HEK293 (cell line): ENCODE data around the gene NFAT5.

Experiments used
- CTCF ChIP-seq: fragments of 450-650 bp; formaldehyde crosslinking; IDR thresholded peaks from 2 replicates; pipeline ENCODE4 v1.5.1; 2016; ENCODE audit warnings: missing biosample characterization, missing genetic modification characterization
- PRDM10 ChIP-seq: fragments of 450-650 bp; formaldehyde crosslinking; IDR thresholded peaks from 2 replicates; pipeline ENCODE4 v1.5.1; 2016; ENCODE audit warnings: missing biosample characterization, missing genetic modification characterization
- YY1 ChIP-seq: fragments of 450-650 bp; formaldehyde crosslinking; IDR thresholded peaks from 2 replicates; pipeline ENCODE4 v1.5.1; 2018; ENCODE audit warnings: missing biosample characterization, missing genetic modification characterization
- ZBTB1 ChIP-seq: fragments of 450-650 bp; formaldehyde crosslinking; IDR thresholded peaks from 2 replicates; pipeline ENCODE4 v1.5.1; 2016; ENCODE audit warnings: missing biosample characterization, missing genetic modification characterization
- ZNF23 ChIP-seq: fragments of 450-650 bp; formaldehyde crosslinking; IDR thresholded peaks from 2 replicates; pipeline ENCODE4 v1.5.1; 2016; ENCODE audit warnings: missing biosample characterization, missing genetic modification characterization, borderline replicate concordance
- ZNF639 ChIP-seq: fragments of 450-650 bp; formaldehyde crosslinking; IDR thresholded peaks from 2 replicates; pipeline ENCODE4 v1.5.1; 2016; ENCODE audit warnings: missing biosample characterization, missing genetic modification characterization

- TF ChIP-seq CTCF (tag by site-specific recombination): no peak
- no peak for TF ChIP-seq ZBTB1 (tag by site-specific recombination)
- TF ChIP-seq ZNF639 (tag by site-specific recombination): no peak
- no peak for TF ChIP-seq PRDM10 (tag by site-specific recombination)
- TF ChIP-seq YY1: no peak
- no peak for TF ChIP-seq ZNF23 (tag by site-specific recombination)
Observed at GRCh38 chr16:69535123-69536050, 30.4 kb upstream of the NFAT5 start.
